Peyer's patch (tissue), 4 donors: Measurements from ENCODE around the gene TMEM89.

Experiments used
- POLR2A ChIP-seq, 2 donors: fragments of 450-650 bp; IDR thresholded peaks; one replicate each; pipeline ENCODE4 v1.5.1; 2017; ENCODE audit warnings: antibody characterized with exemption in 2 of 2, mild to moderate bottlenecking in 2 of 2, moderate library complexity in 2 of 2
- TF ChIP-seq, protein P1 (sequence below), 6 experiments: fragments of 450-650 bp in 4 of 6; fragments of 200-600 bp in 2 of 6; sonication (generic) in 1 of 6; IDR thresholded peaks; one replicate each; pipeline ENCODE4 v1.5.1; 2017 to 2019; ENCODE audit warnings: antibody characterized with exemption in 6 of 6, mild to moderate bottlenecking in 3 of 6, moderate library complexity in 1 of 6

DNA sequence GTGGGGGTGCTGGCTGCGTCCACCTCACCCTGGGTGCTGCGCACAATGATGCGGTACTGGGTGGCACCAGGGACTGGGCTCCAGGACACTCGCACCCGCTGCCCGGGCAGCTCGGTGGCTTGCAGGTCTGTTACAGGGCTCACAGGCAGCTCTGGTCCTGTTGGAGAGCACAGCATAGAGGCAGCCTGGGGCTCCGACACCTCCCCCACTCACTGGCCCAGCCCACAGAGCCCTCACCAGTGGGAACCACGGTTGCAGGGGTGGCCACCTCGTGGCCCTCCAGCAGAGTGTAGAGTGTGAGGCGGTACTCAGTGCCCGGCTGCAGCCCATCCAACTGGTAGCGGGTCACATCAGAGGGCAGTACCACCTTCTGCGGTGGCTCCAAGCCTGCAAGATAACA lies 30.1 kb downstream of the TMEM89 start:
- TF ChIP-seq, protein P1, sequence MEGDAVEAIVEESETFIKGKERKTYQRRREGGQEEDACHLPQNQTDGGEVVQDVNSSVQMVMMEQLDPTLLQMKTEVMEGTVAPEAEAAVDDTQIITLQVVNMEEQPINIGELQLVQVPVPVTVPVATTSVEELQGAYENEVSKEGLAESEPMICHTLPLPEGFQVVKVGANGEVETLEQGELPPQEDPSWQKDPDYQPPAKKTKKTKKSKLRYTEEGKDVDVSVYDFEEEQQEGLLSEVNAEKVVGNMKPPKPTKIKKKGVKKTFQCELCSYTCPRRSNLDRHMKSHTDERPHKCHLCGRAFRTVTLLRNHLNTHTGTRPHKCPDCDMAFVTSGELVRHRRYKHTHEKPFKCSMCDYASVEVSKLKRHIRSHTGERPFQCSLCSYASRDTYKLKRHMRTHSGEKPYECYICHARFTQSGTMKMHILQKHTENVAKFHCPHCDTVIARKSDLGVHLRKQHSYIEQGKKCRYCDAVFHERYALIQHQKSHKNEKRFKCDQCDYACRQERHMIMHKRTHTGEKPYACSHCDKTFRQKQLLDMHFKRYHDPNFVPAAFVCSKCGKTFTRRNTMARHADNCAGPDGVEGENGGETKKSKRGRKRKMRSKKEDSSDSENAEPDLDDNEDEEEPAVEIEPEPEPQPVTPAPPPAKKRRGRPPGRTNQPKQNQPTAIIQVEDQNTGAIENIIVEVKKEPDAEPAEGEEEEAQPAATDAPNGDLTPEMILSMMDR (IDR thresholded peaks at IDR 0.05), result no peak
- no peak for TF ChIP-seq POLR2A (IDR thresholded peaks at IDR 0.05)
